PC-3 (cell line): Measurements from ENCODE around the gene MYO9A. TPM values are rescaled to one million over a fixed set of nuclear protein-coding genes. Genes with fewer than 3 reads are reported as not detected.

ENCODE experiments used
- ATAC-seq: fragments of 200-7000 bp; cut with Tn5 transposase; 2 replicates; pipeline ENCODE4 v1.9.1; 2020; ENCODE audit warnings: mild to moderate bottlenecking, moderate library complexity
- BruUV-seq: library from RNA; stranded (reverse); fragments of 400-500 nt; replicated peaks from 2 replicates; lab custom pipeline; 2021; lab: Mats Ljungman, UMichigan
- CTCF ChIA-PET: fragments of 300-600 bp; sonication (Branson Sonifier 250); formaldehyde crosslinking; loops from one replicate; lab custom pipeline; 2022; ENCODE audit warnings: antibody characterized with exemption; lab: Charles Lee
- POLR2A ChIA-PET: fragments of 300-600 bp; sonication (Branson Sonifier 250); formaldehyde crosslinking; loops from one replicate; lab custom pipeline; 2022; ENCODE audit warnings: antibody characterized with exemption; ENCODE audit not compliant: unreplicated experiment; lab: Charles Lee
- DNase-seq: peaks from one replicate; pipeline ENCODE4 v3.0.0-alpha.2; 2015
- H2AFZ ChIP-seq: fragments of 300-600 bp; sonication (generic); 2 replicates; pipeline ENCODE4 v1.6.0; 2016; ENCODE audit warnings: antibody characterized with exemption, low read length
- H3F3A ChIP-seq: fragments of 300-600 bp; sonication (generic); one replicate; pipeline ENCODE4 v1.6.0; 2017; ENCODE audit warnings: antibody characterized with exemption, low read length, control low read depth, mild to moderate bottlenecking; ENCODE audit not compliant: unreplicated experiment
- H3K27ac ChIP-seq: fragments of 300-600 bp; sonication (generic); 2 replicates; pipeline ENCODE4 v1.5.1; 2016; ENCODE audit warnings: mild to moderate bottlenecking, low read length
- H3K27me3 ChIP-seq: fragments of 300-600 bp; sonication (generic); 2 replicates; pipeline ENCODE4 v1.6.1; 2016; ENCODE audit warnings: low read length, mixed read lengths
- H3K36me3 ChIP-seq: fragments of 300-600 bp; sonication (generic); 2 replicates; pipeline ENCODE4 v1.6.1; 2016; ENCODE audit warnings: low read depth, mixed run types, low read length, mixed read lengths
- H3K4me1 ChIP-seq: fragments of 300-600 bp; sonication (generic); 2 replicates; pipeline ENCODE4 v1.5.1; 2016; ENCODE audit warnings: low read length; ENCODE audit not compliant: insufficient read depth
- H3K4me2 ChIP-seq: fragments of 300-600 bp; sonication (generic); 2 replicates; pipeline ENCODE4 v1.6.0; 2016; ENCODE audit warnings: low read length
- H3K4me3 ChIP-seq: fragments of 300-600 bp; sonication (generic); 2 replicates; pipeline ENCODE4 v1.5.1; 2016; ENCODE audit warnings: mild to moderate bottlenecking, low read length, mixed read lengths
- H3K79me2 ChIP-seq: fragments of 300-600 bp; sonication (generic); 2 replicates; pipeline ENCODE4 v1.6.1; 2017; ENCODE audit warnings: low read length, mixed read lengths
- H3K9ac ChIP-seq: fragments of 300-600 bp; sonication (generic); 2 replicates; pipeline ENCODE4 v1.6.0; 2016; ENCODE audit warnings: mild to moderate bottlenecking, low read length
- H3K9me2 ChIP-seq: fragments of 300-600 bp; sonication (generic); replicated peaks from 2 replicates; pipeline ENCODE4 v1.6.1; 2016; ENCODE audit warnings: mixed run types, low read length, mixed read lengths
- H3K9me3 ChIP-seq: fragments of 300-600 bp; sonication (generic); 2 replicates; pipeline ENCODE4 v1.6.1; 2016; ENCODE audit warnings: low read length, mixed read lengths
- H4K20me1 ChIP-seq: fragments of 300-600 bp; sonication (generic); 2 replicates; pipeline ENCODE4 v1.6.1; 2016; ENCODE audit warnings: low read length, mixed read lengths
- CTCF ChIP-seq: fragments of 300-600 bp; sonication (generic); conservative IDR thresholded peaks from 2 replicates; pipeline ENCODE4 v1.5.1; 2017; ENCODE audit warnings: antibody characterized with exemption, low read depth, mild to moderate bottlenecking, low read length
- EZH2 ChIP-seq: fragments of 300-600 bp; sonication (generic); IDR thresholded peaks from one replicate; pipeline ENCODE4 v1.6.1; 2017; ENCODE audit warnings: antibody characterized with exemption, mild to moderate bottlenecking, low read length; ENCODE audit not compliant: unreplicated experiment
- EZH2phosphoT487 ChIP-seq: fragments of 300-600 bp; sonication (generic); IDR thresholded peaks from 2 replicates; pipeline ENCODE4 v1.6.1; 2018; ENCODE audit warnings: mild to moderate bottlenecking, antibody characterized with exemption, low read length, borderline replicate concordance
- intact Hi-C: fragments of 100-400 bp; cut with micrococcal nuclease; formaldehyde crosslinking; loops from 2 replicates; pipeline ENCODE4 v1.9.0; 2023
- total RNA-seq: library from RNA; depleted of rRNA; stranded (reverse); fragments of >200 nt; gene quantifications from 2 replicates; pipeline ENCODE4 v1.2.3, GENCODE V29; 2014

Gene MYO9A
- total RNA-seq, 1 experiment from 2014 or later, result 18.3 TPM

- no peak overlapping the region for H3K9ac ChIP-seq
- ATAC-seq (no peak), DNase-seq (no peak)
- no peak overlapping the region for H3K4me3 ChIP-seq
- no peak overlapping the region for H3K27ac ChIP-seq
- no peaks in the 10 kb centered on the region for H3K9me2 ChIP-seq
- POLR2A ChIA-PET, result no interaction called here
- no peaks in the 10 kb centered on the region for H4K20me1 ChIP-seq
- no peaks in the 10 kb centered on the region for H3K4me1 ChIP-seq
- TF ChIP-seq CTCF, result no peak
- no peak for TF ChIP-seq EZH2
- TF ChIP-seq EZH2phosphoT487, result no peak
- BruUV-seq, result no TSS peak
- no peaks in the 10 kb centered on the region for H3K36me3 ChIP-seq
- CTCF ChIA-PET, result no interaction called here
- H3K79me2 ChIP-seq, result no peaks in the 10 kb centered on the region
- no peak overlapping the region for H3K4me2 ChIP-seq
- no peaks in the 10 kb centered on the region for H3K27me3 ChIP-seq
- no peaks in the 10 kb centered on the region for H3K9me3 ChIP-seq
- H3F3A ChIP-seq, result no peaks in the 10 kb centered on the region
- no peak overlapping the region for H2AFZ ChIP-seq
- intact Hi-C loops, result no loop called here
These were observed 120.3 kb downstream of the MYO9A start for GRCh38 chr15:71997691-71998090.

GRCh38 chr15:71975816-71976150 is 142.2 kb downstream of the MYO9A start:
- ChIA-PET CTCF (no interaction called here), POLR2A (no interaction called here)
- no TSS peak for BruUV-seq
- no peak for TF ChIP-seq CTCF
- no peak for TF ChIP-seq EZH2
- no peak for TF ChIP-seq EZH2phosphoT487
- Histone ChIP-seq H3K4me2 (peak overlapping the region; percentile 4; the same call in 1 of the 2 replicates), H3K9me2 (no peaks in the 10 kb centered on the region), H3K79me2 (no peaks in the 10 kb centered on the region), H3K9ac (no peak overlapping the region), H2AFZ (no peak overlapping the region), H3K4me3 (no peak overlapping the region), H3K27ac (peak overlapping the region; percentile 28; the same call in 1 of the 2 replicates), H3F3A (no peaks in the 10 kb centered on the region), H3K4me1 (peaks cover 12% of the 10 kb centered on the region), H3K9me3 (no peaks in the 10 kb centered on the region), H4K20me1 (no peaks in the 10 kb centered on the region), H3K36me3 (no peaks in the 10 kb centered on the region), H3K27me3 (no peaks in the 10 kb centered on the region)
- intact Hi-C loops, result no loop called here
- DNase-seq (no peak), ATAC-seq (no peak)

- BruUV-seq, result no TSS peak
- ATAC-seq (no peak), DNase-seq (no peak)
- Histone ChIP-seq H3K4me1 (peaks cover 12% of the 10 kb centered on the region), H3F3A (no peaks in the 10 kb centered on the region), H3K79me2 (no peaks in the 10 kb centered on the region), H3K36me3 (no peaks in the 10 kb centered on the region), H3K4me3 (no peak overlapping the region), H3K9me3 (no peaks in the 10 kb centered on the region), H3K9me2 (no peaks in the 10 kb centered on the region), H3K27me3 (no peaks in the 10 kb centered on the region), H3K4me2 (no peak overlapping the region), H3K27ac (no peak overlapping the region), H4K20me1 (no peaks in the 10 kb centered on the region), H2AFZ (no peak overlapping the region), H3K9ac (no peak overlapping the region)
- CTCF ChIA-PET, result no interaction called here
- POLR2A ChIA-PET, result no interaction called here
- intact Hi-C loops, result no loop called here
- TF ChIP-seq CTCF, result no peak
- TF ChIP-seq EZH2, result no peak
- TF ChIP-seq EZH2phosphoT487, result no peak
These were observed 143.7 kb downstream of the MYO9A start for GRCh38 chr15:71974211-71974610.
